ENCODE results near the gene CAMTA1.

CAMTA1 gene

DNA sequence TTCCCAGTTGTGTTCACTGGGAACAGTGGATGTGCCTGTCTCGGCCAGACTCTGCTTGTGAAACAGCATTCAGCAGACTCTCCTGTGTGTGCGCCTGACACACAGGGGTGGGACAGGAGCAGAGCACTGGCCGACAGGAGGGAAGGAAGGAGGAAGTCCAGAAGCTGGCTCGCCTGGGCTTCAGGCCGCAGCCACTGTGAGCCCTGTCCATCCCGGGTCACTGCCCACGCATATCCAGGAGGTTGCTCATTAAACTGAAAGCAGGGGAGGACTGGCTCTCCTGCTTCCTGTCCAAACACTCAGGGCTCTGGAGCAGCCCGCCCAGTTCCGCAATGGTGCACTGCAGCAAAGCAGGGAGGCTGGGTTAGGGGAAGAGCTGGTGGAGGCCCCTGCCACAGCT, 767.1 kb downstream of the CAMTA1 start:
- TF ChIP-seq, protein P1, sequence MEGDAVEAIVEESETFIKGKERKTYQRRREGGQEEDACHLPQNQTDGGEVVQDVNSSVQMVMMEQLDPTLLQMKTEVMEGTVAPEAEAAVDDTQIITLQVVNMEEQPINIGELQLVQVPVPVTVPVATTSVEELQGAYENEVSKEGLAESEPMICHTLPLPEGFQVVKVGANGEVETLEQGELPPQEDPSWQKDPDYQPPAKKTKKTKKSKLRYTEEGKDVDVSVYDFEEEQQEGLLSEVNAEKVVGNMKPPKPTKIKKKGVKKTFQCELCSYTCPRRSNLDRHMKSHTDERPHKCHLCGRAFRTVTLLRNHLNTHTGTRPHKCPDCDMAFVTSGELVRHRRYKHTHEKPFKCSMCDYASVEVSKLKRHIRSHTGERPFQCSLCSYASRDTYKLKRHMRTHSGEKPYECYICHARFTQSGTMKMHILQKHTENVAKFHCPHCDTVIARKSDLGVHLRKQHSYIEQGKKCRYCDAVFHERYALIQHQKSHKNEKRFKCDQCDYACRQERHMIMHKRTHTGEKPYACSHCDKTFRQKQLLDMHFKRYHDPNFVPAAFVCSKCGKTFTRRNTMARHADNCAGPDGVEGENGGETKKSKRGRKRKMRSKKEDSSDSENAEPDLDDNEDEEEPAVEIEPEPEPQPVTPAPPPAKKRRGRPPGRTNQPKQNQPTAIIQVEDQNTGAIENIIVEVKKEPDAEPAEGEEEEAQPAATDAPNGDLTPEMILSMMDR (conservative IDR thresholded peaks at IDR 0.05; ENCODE audit: control insufficient read depth, insufficient read depth, low read depth, low read length): no peak
- H3K4me3 ChIP-seq (ENCODE audit: control insufficient read depth, low read depth, low read length): no peak overlapping the region
- DNase-seq (ENCODE audit: low read depth): peak; percentile 51

DNA sequence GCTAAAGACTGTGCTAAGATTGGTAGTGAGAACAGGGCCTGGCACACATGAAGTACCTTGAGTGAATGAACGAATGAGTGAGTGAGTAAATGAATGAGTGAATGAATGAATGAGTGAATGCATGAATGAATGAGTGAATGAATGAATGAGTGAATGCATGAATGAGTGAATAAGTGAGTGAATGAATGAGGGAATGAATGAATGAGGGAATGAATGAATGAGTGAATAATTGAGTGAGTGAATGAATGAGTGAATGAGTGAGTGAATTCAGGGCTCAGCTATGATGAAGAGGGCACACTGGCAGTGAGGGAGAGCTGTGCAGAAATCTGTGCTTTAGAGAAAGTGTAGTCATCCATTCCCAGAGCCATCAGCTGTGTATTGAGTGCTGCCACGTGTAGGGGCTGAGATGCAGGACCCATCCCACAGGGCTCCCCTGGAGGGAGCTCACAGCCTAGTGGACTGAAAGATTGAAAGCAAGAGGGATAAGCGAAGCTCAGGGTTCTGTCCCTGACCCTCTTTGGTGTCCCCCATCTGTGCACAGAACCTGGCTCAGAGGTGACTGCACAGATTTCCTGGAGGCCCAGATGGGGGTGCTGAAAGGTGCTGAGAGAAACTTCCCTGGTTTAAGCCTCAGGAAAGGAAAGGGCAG, 767.9 kb downstream of the CAMTA1 start:
- no peak for DNase-seq (ENCODE audit: low read depth)
- TF ChIP-seq, protein P1 (conservative IDR thresholded peaks at IDR 0.05; ENCODE audit: control insufficient read depth, insufficient read depth, low read depth, low read length): no peak
- no peak overlapping the region for H3K4me3 ChIP-seq (ENCODE audit: control insufficient read depth, low read depth, low read length)

DNA sequence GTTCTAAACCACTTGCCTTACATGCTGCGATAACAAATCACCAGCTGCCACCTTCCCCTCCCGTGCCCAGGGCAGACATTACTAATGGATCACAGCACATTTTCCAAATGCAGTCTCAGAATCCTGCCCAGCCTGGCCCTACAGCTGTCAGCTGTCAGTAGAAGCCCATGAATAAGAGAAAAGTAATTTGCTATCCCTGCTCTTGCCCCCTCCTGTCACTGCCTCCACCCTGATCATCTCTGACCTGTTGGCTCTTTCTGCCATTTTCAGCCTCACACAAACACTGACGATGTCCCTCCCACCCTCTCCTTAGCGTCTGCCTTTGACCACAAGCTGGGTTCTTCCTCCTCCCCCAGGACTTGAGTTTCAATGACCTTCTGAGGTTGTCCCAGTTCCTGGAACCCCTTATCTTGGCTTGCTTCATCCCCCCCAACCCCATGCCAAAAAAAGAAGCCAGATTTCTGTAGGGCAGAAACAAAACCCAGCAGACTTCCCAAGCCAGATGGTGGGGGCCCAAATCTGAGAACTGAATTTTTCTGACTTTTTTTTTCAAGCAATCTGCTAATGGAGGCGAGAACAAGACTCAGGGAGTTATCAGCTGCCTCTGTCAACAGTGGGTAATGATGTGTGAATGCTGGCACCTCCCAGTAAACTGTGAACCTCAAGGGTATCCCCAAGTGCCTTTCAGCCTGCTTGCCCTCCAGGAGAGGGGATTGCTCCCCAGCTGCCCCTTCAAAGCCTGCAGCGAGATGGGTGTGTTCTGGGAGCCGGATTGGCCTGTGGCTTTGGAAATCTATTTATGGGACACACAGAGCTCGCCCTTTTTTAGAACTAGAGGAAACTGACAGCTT, 769.4 kb downstream of the CAMTA1 start:
- no peak overlapping the region for H3K4me3 ChIP-seq (ENCODE audit: control insufficient read depth, low read depth, low read length)
- TF ChIP-seq, protein P1 (conservative IDR thresholded peaks at IDR 0.05; ENCODE audit: control insufficient read depth, insufficient read depth, low read depth, low read length): no peak
- DNase-seq (ENCODE audit: low read depth): no peak

DNA sequence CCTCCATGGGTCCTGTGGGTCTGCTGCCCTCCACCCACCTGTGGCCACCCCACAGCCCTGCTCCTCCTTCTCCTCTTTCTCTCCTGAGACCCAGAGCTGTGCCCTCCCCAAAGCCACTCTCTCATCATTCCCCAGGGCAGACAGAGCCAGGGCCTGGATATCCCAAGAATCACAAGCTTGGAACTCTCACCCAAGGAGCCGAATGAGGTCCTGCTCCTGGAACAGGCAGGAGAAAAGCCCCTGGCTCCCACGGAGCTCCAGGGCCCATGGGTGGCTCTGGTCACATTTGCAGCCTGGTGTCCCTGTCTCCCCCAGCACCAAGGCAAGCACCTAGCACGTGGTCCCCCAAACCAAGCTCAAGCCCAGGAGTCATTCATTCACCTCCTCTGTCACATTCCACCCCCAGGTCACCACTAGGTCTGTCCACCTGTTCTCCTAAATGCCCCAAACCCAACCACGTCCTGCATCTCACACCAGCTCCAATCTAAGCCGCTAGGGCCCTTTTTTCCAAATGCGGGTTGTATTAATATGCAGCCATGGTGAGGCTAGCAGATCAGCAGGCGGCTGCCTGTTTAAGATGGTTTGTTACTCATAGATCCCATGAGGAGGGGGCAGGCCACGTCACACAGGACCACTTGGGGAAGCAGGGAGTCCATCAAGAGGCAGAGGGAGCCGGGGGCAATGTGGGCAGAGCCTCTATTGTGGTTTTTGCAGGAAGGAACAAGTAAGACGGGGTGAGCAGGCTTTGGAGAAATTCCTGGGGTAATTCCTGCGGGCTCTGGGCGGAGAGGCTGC, 770.3 kb downstream of the CAMTA1 start:
- DNase-seq (ENCODE audit: low read depth): no peak
- no peak overlapping the region for H3K4me3 ChIP-seq (ENCODE audit: control insufficient read depth, low read depth, low read length)
- TF ChIP-seq, protein P1 (conservative IDR thresholded peaks at IDR 0.05; ENCODE audit: control insufficient read depth, insufficient read depth, low read depth, low read length): no peak

DNA sequence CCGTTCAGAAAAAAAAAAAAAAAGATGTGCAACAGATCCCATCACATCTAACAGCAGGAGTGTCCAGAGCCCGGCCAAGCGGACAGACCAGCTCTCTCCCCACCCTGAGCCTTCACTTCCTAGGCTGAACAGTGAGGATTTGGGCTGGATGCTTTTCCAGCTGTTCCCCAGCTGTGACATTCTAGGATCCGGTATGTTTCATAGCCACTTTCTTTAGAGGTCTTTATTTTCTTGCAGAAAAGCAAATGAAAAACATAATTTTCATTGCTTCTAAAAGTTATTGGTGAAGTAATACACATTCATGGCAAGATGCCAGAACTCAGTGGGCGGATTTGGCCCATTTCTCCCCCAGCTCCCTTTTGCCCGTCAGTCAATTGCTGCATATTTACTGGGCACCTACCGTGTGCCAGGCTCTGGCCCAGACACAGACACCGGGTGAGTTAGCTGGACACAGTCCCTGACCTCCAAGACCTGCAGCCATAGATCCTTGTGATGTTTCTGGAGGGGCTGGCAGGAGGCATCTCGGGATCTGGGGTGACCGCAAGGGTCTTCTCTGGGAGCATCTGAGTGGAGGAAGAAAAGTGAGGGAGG, 772.1 kb downstream of the CAMTA1 start:
- TF ChIP-seq, protein P1 (conservative IDR thresholded peaks at IDR 0.05; ENCODE audit: control insufficient read depth, insufficient read depth, low read depth, low read length): no peak
- no peak overlapping the region for H3K4me3 ChIP-seq (ENCODE audit: control insufficient read depth, low read depth, low read length)
- no peak for DNase-seq (ENCODE audit: low read depth)

DNA sequence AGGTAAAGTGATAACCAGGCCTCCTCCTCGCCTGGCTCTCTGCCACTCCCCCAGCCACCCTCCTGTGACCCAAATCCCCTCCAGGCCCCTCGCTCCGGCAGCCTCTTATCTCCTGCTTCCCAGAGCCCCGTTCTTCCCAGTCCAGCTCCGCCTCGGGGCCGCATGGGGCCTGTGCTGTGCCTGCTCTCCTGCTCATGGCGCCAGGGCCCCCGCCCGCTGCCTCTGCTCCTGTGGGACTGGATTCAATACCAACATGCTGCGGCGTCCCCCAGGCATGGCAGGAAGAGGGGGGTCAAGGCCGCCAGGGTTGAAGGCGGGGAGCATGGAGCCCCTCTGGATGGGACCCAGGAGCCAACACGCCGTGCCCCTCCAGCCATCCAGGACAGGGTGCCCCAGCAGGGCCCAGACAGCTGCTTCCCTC, 772.8 kb downstream of the CAMTA1 start:
- TF ChIP-seq, protein P1 (conservative IDR thresholded peaks at IDR 0.05; ENCODE audit: control insufficient read depth, insufficient read depth, low read depth, low read length): no peak
- DNase-seq (ENCODE audit: low read depth): no peak

More for the DNA sequence above, 772.8 kb downstream of the CAMTA1 start:
- H3K4me3 ChIP-seq (ENCODE audit: control insufficient read depth, low read depth, low read length): no peak overlapping the region

Data from fibroblast of mammary gland (primary cell).